ENCODE measurements around the gene KPNA6.
"Not testable (repeated sequence)": the region's sequence is repeated elsewhere in the genome, so short reads cannot be mapped to it uniquely, and the experiment has no call there.

Gene KPNA6

DNA sequence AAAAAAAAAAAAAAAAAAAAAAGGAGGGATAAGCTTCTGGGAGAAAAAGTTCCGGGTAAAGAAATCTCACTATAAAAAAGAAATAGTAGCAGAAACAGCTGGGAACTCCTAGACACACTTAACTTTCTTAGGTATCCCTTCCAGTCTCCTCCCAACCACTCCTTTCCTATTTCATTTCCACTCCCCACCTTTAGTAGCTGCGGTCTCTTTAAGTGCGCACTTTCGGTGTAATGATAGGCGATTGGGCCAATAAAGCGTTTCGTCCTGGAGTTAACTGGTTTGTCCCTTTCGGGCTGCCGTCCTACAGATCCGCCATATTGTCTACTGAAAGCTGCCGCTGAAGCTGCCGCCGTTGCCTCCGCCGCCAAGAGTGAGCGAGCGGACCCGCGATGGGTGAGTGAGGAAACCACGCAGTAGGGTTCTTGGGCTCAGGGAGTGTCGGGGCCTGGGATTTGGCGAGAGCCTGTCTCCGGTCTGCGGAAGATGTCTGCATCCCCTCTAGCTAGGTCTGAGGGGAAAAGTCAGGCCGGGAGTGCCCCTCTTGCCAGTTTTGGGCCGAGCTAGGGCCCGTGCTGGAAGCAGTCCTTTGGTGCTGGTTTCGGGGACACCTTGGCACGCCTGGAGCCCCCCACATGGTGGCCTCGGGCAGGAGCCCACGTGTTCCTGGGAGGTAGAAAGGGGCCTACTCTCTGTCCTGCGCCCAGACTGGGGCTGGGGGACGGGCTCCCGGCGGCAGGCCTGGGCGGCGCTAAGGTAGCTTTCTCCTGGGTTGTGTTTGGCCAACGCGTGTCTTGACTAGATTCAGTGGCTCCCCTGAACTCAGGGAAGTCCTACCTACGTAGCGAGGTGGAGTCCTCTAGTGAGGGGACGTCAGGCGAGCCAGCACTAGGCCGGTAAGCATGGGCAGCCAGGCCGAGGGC, at the start of gene KPNA6:
Gene KPNA6 (plus strand): TSS at position 315 of the 920 bp plus-strand sequence. CDS start 75 bp downstream, at position 390.
- DNase-seq (ENCODE audit: low read depth), result peak; percentile 96

DNA sequence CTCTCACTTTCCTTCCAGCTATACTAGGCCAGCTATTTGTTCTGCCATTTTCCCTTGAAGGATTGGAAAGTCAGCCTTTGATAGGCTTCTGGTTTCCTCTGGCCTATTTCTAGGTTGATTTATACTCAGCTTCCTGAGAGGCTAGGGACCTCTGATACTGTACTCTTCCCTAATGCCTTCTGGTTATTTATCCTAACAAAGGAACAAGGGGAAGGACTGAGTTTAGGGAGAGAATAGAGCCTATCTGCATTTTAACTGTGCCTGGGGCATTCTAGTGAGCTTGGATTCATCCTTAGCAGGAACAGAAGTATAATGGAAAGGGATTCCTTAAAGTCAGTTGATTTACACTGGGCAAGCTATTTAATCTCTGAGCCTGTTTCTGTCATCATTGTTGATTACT, 46.9 kb upstream of the KPNA6 start:
- no peak for DNase-seq (ENCODE audit: low read depth)

DNA sequence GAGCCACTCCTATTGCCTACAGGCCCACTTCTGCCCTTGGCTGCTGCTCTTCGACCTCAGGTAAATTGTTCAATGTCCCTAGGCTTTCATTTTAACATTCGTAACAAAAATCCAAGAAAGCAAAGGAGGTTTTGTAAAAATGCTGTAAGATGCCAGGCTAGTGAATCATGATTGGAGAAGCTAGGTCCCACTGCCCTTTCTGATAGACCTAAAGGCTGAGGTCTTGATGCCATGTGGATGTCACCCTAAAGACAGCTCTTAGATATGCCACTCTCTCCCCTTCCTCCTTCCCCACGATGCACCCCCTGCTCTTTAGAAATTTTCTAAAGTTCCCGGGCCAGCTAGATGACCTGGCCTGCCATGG, 45.0 kb upstream of the KPNA6 start:
- DNase-seq (ENCODE audit: low read depth), result peak; percentile 66

DNA sequence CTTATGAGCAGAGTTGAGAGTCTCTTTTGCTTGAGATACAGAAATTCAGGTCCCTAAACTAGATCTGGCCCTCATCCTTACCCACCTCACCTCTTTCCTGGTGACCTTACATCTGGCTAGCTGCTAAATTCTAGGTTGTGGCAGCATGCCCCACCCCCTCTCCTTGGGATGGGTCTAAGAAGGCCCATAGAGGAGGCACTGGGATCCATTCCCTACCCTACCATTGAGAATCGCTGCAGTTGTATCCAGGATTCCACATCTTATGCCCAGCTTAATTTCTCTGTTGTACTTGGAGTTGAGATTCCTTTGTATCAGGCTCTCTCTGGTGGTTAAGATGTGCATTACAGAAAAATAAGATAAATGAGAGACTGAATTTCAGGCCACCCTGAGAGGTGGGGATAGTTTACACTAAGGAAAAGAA, 44.6 kb upstream of the KPNA6 start:
- DNase-seq (ENCODE audit: low read depth), result peak; percentile 79

DNA sequence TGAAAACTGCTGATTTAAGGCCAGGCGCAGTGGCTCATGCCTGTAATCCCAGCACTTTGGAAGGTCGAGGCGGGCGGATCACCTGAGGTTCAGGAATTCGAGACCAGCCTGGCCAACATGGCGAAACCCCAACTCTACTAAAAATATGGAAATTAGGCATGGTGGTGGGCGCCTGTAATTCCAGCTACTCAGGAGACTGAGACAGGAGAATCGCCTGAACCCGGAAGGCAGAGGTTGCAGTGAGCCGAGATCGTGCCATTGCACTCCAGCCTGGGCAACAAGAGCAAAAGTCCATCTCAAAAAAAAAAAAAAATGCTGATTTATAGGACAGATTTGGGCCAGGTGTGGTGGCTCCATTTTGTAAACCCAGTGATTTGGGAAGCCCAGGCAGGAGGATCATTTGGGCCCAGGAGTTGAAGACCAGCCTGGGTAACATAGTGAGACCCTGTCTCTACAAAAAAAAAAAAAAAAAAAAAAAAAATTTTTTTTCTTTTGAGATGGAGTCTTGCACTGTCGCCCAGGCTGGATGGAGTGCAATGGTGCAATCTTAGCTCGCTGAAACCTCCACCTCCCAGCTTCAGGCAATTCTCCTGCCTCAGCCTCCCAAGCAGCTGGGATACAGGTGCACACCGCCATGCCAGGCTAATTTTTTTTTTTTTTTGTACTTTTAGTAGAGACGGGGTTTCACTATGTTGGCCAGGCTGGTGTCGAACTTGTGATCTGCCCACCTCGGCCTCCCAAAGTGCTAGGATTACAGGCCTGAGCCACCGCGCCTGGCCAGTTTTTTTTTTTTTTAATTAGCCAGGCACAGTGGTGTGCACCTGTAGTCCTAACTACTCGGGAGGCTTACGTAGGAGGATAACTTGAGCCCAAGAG, 42.0 kb upstream of the KPNA6 start:
- not testable (repeated sequence) for DNase-seq (ENCODE audit: low read depth)

GRCh38 chr1:32066489-32066873, 41.4 kb upstream of the KPNA6 start:
- DNase-seq (ENCODE audit: low read depth), result peak; percentile 96

GRCh38 chr1:32068957-32069588, 38.8 kb upstream of the KPNA6 start:
- DNase-seq (ENCODE audit: low read depth), result peak; percentile 72

- DNase-seq (ENCODE audit: low read depth), result peak; percentile 84
These were observed 35.9 kb upstream of the KPNA6 start for GRCh38 chr1:32071758-32072621.

DNA sequence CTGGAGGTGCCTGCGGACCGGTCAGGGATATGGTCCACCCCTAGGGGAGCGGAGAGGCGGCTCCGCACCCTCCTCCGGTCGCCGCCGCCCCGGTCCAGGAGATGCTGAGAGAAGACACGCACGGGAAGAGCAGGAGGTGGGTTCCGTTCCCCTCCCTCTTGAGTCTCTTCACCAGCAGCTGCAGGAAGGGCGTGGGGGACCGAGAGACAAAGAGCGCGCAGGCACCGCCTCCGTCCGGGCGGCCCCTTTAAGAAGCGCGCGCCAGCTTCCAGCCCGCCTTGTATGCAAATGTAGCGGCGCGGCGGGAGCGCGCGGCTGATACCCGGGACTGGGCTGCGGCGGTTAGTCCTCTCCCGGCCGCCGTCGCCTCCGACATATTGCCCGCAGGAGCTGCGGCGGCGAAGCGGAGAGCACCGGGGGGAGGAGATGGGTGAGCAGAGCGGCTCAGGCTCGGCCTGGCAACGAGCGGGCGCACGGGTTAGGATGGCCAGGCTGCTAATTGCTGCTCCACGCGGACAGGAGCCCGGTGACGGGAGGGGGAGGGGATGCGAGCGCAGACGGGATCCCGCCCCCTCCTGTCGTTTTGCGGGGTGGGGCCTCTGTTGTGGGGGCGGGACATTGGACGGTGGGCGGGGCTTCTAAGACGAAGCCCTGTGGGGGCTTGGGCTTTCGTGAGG, 35.1 kb upstream of the KPNA6 start, which contains the start of gene TMEM39B:
Gene TMEM39B (plus strand): TSS at position 318 of the 677 bp plus-strand sequence. CDS start 109 bp downstream, at position 427.
- DNase-seq (ENCODE audit: low read depth), result peak; percentile 95

DNA sequence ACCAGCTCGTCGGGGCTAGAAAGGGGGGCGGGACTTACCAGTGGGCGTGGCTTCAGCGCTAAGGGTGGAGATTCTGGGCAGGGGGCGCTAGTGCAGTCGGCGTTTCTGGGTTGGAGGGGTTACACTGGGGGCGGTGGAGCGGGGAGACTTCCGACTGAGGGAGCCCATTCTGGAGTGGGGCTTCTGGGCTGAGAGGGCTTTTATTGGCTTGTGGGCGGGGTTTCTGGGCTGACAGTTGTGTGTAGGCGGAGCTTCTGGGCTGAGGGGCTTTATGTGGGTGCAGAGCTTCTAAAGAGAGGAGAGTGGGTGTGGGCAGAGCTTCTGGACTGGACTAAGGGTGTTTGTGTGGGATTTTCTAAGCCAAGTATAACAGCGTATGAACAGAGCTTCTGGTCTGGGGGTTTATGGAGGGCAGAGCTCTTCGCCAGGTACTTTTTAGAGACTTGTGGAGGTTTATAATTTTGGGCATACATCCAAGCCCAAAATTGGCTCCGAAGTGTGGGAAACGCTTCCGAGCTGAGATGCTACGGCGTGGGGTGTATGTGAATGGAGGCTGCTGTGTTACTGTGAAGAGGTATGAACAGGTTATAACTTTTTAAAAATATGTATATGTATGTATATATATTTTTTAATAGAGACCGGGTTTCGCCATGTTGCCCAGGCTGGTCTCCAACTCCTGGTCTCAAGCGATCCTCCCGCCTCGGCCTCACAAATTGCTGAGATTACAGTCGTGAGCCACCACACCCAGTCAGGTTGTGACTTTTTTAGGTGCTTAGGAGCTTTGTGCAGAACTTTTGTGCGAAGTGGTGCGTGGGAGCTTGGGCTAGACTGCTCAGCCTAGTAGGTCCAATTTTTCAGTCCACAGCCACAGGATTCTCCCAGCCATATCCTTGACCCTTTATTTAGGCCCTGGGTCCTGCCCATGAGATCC, 34.3 kb upstream of the KPNA6 start:
- no peak for DNase-seq (ENCODE audit: low read depth)

GRCh38 chr1:32074841-32075240, 33.0 kb upstream of the KPNA6 start:
- DNase-seq (ENCODE audit: low read depth), result no peak

DNA sequence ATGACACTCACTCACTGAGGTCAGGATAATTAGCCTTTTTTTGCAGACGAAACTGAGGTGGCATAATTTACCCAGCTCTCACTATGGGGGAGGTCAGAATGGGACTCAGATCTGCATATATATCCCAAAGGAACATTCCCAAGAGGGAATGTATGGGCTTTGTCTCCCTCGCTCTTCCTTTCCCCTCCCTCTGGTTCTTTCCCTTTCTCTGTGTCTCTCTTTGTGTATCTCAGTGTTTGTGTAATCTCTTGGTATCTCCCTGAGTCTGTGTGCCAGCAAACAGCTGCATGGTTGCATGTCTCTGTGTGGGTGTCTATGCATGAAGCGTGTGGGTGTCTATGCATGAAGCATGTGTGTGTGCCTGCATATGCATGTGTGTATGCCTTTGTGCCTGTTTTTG, 30.4 kb upstream of the KPNA6 start:
- DNase-seq (ENCODE audit: low read depth), result no peak

DNA sequence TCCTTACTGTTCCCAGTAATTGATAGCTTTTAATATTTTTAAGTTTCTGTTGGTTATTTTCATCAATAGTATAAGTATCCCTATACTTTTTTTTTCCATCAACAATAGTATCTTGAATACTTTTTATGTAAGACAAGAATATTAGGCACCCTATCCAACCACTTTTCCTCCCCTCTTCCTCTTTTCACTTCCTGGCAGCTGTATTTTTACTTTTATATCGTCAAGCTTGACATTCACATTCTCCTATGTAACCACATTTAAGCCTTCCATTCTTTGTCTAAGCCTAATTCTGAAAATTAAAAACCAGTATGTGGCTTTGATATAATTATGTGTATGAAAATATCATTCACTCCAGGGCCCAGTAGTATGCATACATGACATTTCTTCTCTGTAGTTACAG, 25.8 kb upstream of the KPNA6 start:
- no peak for DNase-seq (ENCODE audit: low read depth)

GRCh38 chr1:32086381-32086780, 21.5 kb upstream of the KPNA6 start:
- DNase-seq (ENCODE audit: low read depth), result not testable (repeated sequence)

- DNase-seq (ENCODE audit: low read depth), result no peak
These were observed 16.7 kb upstream of the KPNA6 start for GRCh38 chr1:32091176-32091575.

DNA sequence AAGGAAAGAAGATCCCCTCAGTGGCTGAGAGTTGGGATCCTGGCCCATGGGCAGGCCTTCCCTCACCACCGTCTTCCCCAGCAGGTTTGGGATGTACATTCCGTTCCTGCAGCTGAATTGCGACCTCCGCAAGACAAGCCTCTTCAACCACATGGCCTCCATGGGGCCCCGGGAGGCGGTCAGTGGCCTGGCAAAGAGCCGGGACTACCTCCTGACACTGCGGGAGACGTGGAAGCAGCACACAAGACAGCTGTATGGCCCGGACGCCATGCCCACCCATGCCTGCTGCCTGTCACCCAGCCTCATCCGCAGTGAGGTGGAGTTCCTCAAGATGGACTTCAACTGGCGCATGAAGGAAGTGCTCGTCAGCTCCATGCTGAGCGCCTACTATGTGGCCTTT, 16.3 kb upstream of the KPNA6 start:
- DNase-seq (ENCODE audit: low read depth), result no peak

- DNase-seq (ENCODE audit: low read depth), result no peak
These were observed 12.9 kb upstream of the KPNA6 start for GRCh38 chr1:32094746-32095521.

DNA sequence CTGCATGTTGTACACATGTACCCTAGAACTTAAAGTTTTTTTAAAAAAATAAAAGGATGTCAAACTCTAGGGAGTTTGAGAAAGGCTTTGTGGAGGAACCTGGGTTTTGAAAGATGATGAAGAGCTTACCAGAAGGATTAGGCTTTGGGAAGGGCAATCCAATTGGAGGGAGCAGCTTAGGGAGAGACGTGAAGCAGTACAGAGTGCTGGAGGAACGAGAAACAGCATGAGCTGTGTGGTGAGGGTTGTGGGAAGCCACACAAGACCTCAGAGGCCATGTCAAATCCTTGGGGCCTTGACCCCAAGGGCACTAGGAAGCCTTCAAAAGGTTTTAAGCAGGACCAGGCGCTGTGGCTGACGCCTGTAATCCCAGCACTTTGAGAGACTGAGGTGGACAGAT, 8.4 kb upstream of the KPNA6 start:
- no peak for DNase-seq (ENCODE audit: low read depth)

GRCh38 chr1:32100359-32100758, 7.5 kb upstream of the KPNA6 start:
- DNase-seq (ENCODE audit: low read depth), result peak; percentile 30

Measured in EH (cell line).